ENCODE data around the gene SPEF1. TPM values are rescaled to one million over a fixed set of nuclear protein-coding genes. Genes with fewer than 3 reads are reported as not detected.

The SPEF1 gene
- total and polyA plus RNA-seq, 2 experiments from 2014 or later: 0.63 TPM; not detected in 1

GRCh38 chr20:3825526-3825925 is 44.3 kb upstream of the SPEF1 start:
- Histone ChIP-seq H2AFZ (no peak overlapping the region), H3K27ac (no peak overlapping the region), H3K4me3 (no peak overlapping the region), H3K9me2 (replicated peaks; ENCODE audit: insufficient read depth) (no peaks in the 10 kb centered on the region), H3K27me3 (no peaks in the 10 kb centered on the region), H3K9me3 (ENCODE audit: low read depth) (no peaks in the 10 kb centered on the region), H3K4me2 (no peak overlapping the region), H3K4me1 (ENCODE audit: insufficient read depth) (no peaks in the 10 kb centered on the region), H3K79me2 (peaks cover 11% of the 10 kb centered on the region), H4K20me1 (ENCODE audit: insufficient read depth, poor library complexity, severe bottlenecking) (no peaks in the 10 kb centered on the region), H3K36me3 (replicated peaks; ENCODE audit: insufficient read depth, low read depth) (no peaks in the 10 kb centered on the region)
- WGBS (ENCODE audit: low lambda C conversion rate, missing lambda C conversion rate): 81% methylated on average over 7 of the region's 7 CpGs
- no peak for DNase-seq (ENCODE audit: low spot score)
- TF ChIP-seq EZH2phosphoT487 (IDR thresholded peaks at IDR 0.05; ENCODE audit: low read depth, severe bottlenecking, unreplicated experiment): no peak

- DNase-seq (ENCODE audit: low spot score): no peak
- Histone ChIP-seq H3K4me1 (ENCODE audit: insufficient read depth) (peaks cover 7% of the 10 kb centered on the region), H3K9me3 (ENCODE audit: low read depth) (no peaks in the 10 kb centered on the region), H3K36me3 (replicated peaks; ENCODE audit: insufficient read depth, low read depth) (no peaks in the 10 kb centered on the region), H3K4me3 (no peak overlapping the region), H3K27me3 (no peaks in the 10 kb centered on the region), H3K4me2 (no peak overlapping the region), H4K20me1 (ENCODE audit: insufficient read depth, poor library complexity, severe bottlenecking) (no peaks in the 10 kb centered on the region), H3K9me2 (replicated peaks; ENCODE audit: insufficient read depth) (no peaks in the 10 kb centered on the region), H3K27ac (no peak overlapping the region), H3K79me2 (peaks cover 11% of the 10 kb centered on the region), H2AFZ (no peak overlapping the region)
- no peak for TF ChIP-seq CTCF (IDR thresholded peaks at IDR 0.05; ENCODE audit: poor library complexity)
- no peak for TF ChIP-seq EZH2phosphoT487 (IDR thresholded peaks at IDR 0.05; ENCODE audit: low read depth, severe bottlenecking, unreplicated experiment)
- no peak for TF ChIP-seq EZH2 (IDR thresholded peaks at IDR 0.05; ENCODE audit: borderline replicate concordance)
- 97% methylated on average over 20 of the region's 20 CpGs for WGBS (ENCODE audit: low lambda C conversion rate, missing lambda C conversion rate)
These were observed 42.6 kb upstream of the SPEF1 start for GRCh38 chr20:3823881-3824280.

DNA sequence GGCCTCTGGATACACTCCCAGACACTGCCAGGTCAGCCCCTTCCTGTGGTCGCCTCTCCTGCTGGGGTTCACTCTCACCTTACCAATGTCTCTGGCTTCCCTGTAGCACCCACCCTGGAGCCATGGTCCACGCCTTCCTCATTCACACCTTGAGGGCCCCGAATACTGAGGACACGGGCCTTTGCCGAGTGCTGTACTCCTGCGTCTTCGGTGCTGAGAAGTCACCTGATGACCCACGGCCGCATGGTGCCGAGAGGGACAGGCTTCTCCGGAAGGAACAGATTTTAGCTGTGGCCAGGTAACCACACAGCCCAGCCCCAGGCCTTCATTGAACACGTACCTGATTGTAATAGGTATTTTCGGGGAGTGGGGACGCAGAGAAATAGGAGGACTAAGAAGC is 40.7 kb upstream of the SPEF1 start:
- WGBS (ENCODE audit: low lambda C conversion rate, missing lambda C conversion rate): 97% methylated on average over 14 of the region's 14 CpGs
- TF ChIP-seq CTCF (IDR thresholded peaks at IDR 0.05; ENCODE audit: poor library complexity) (no peak), EZH2 (IDR thresholded peaks at IDR 0.05; ENCODE audit: borderline replicate concordance) (no peak), EZH2phosphoT487 (IDR thresholded peaks at IDR 0.05; ENCODE audit: low read depth, severe bottlenecking, unreplicated experiment) (no peak)
- Histone ChIP-seq H3K9me3 (ENCODE audit: low read depth) (no peaks in the 10 kb centered on the region), H3K9me2 (replicated peaks; ENCODE audit: insufficient read depth) (no peaks in the 10 kb centered on the region), H3K79me2 (peaks cover 11% of the 10 kb centered on the region), H3K4me2 (no peak overlapping the region), H3K4me1 (ENCODE audit: insufficient read depth) (peaks cover 7% of the 10 kb centered on the region), H2AFZ (no peak overlapping the region), H3K27ac (no peak overlapping the region), H3K36me3 (replicated peaks; ENCODE audit: insufficient read depth, low read depth) (no peaks in the 10 kb centered on the region), H4K20me1 (ENCODE audit: insufficient read depth, poor library complexity, severe bottlenecking) (no peaks in the 10 kb centered on the region), H3K27me3 (no peaks in the 10 kb centered on the region), H3K4me3 (no peak overlapping the region)
- DNase-seq (ENCODE audit: low spot score): no peak

DNA sequence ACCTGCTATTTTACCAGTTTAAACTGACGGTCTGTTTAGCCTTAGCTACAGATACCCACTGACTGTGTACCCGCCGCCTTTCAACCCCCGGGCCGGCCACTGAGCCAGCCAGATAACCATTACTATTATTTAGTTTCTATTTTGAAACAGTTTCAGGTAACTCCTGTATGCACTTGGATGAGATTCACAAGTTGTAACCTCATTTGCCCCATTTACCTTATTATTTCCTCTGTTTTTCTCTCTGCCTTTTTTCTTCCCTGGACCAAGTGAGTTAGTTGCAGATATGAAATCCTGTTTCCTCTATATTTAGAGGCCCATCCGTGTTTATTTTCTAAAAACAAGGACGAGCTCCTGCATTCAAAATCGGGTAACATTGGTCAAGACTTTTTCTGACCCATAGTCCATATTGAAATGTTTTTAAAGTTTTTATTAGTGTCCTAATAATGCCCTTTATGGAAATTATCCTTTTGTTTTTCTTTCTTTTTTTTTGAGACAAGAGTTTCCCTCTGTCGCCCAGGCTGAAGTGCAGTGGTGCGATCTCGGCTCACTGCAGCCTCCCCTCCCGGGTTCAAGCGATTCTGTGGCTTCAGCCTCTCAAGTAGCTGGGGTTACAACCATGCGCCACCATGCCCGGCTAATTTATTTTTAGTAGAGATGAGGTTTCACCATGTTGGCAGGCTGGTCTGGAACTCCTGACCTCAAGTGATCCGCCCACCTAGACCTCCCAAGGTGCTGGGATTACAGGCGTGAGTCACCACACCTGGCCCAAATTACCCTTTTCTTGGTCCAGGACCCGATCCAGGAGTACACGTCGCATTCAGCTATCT is 39.9 kb upstream of the SPEF1 start:
- Histone ChIP-seq H3K9me2 (replicated peaks; ENCODE audit: insufficient read depth) (no peaks in the 10 kb centered on the region), H3K9me3 (ENCODE audit: low read depth) (no peaks in the 10 kb centered on the region), H4K20me1 (ENCODE audit: insufficient read depth, poor library complexity, severe bottlenecking) (no peaks in the 10 kb centered on the region), H2AFZ (peak overlapping the region; percentile 53), H3K79me2 (peaks cover 11% of the 10 kb centered on the region), H3K4me2 (peak overlapping the region; percentile 73), H3K36me3 (replicated peaks; ENCODE audit: insufficient read depth, low read depth) (no peaks in the 10 kb centered on the region), H3K27ac (peak overlapping the region; percentile 96), H3K27me3 (no peaks in the 10 kb centered on the region), H3K4me1 (ENCODE audit: insufficient read depth) (peaks cover 7% of the 10 kb centered on the region), H3K4me3 (peak overlapping the region; percentile 62)
- TF ChIP-seq EZH2 (IDR thresholded peaks at IDR 0.05; ENCODE audit: borderline replicate concordance) (no peak), EZH2phosphoT487 (IDR thresholded peaks at IDR 0.05; ENCODE audit: low read depth, severe bottlenecking, unreplicated experiment) (no peak), CTCF (IDR thresholded peaks at IDR 0.05; ENCODE audit: poor library complexity) (no peak)
- DNase-seq (ENCODE audit: low spot score): no peak
- 58% methylated on average over 20 of the region's 20 CpGs for WGBS (ENCODE audit: low lambda C conversion rate, missing lambda C conversion rate)
